ENCODE results near the gene GJB2. TPM values are rescaled to one million over a fixed set of nuclear protein-coding genes. Genes with fewer than 3 reads are reported as not detected.

Gene GJB2
- total RNA-seq, 1 donor from 2014 or later, result 4.6 TPM

DNA sequence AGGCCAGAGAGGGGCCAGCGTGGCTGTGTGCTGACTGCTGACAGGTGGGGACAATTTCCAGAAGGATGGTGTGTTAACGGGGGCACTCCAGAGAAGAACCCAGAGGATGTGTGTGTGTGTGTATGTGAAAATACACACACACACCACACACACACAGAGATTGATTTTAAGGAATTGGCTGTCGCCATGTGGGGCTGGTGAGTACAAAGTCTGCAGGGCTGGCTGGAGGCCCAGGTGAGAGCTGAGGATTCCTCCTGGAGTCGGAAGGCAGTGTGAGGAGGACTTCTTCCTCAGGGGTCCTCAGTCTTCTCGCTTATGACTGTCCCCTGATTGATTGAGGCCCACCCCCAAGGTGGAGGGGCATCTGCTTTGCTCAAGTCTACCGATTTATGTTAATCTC lies 47.0 kb upstream of the GJB2 start:
- H3K4me3 Mint-ChIP-seq (ENCODE audit: unreplicated experiment), result no peak overlapping the region
- H3K9me3 ChIP-seq (ENCODE audit: insufficient read depth, low read depth, low read length), result no peaks in the 10 kb centered on the region
- H3K27me3 ChIP-seq (ENCODE audit: insufficient read depth, low read length), result peaks cover 23% of the 10 kb centered on the region
- H3K4me2 ChIP-seq (ENCODE audit: low read length), result no peak overlapping the region
- peaks cover 45% of the 10 kb centered on the region for H3K27me3 Mint-ChIP-seq (ENCODE audit: low read depth, unreplicated experiment)
- H3K36me3 Mint-ChIP-seq (ENCODE audit: low read depth, unreplicated experiment), result no peaks in the 10 kb centered on the region
- no peak overlapping the region for H3K27ac Mint-ChIP-seq (ENCODE audit: unreplicated experiment)
- H3K79me2 ChIP-seq (ENCODE audit: insufficient read depth, low read length), result no peaks in the 10 kb centered on the region
- no peak overlapping the region for H3K9ac ChIP-seq (ENCODE audit: low read length)
- H3K4me3 ChIP-seq (ENCODE audit: insufficient read depth, low read depth, low read length), result no peak overlapping the region
- H3K27ac ChIP-seq (ENCODE audit: low read depth, low read length), result no peak overlapping the region
- no peak overlapping the region for H2AFZ ChIP-seq (ENCODE audit: low read depth, low read length)
- DNase-seq (ENCODE audit: low read depth) (no peak), FAIRE-seq (no peak)
- TF ChIP-seq, protein P1, sequence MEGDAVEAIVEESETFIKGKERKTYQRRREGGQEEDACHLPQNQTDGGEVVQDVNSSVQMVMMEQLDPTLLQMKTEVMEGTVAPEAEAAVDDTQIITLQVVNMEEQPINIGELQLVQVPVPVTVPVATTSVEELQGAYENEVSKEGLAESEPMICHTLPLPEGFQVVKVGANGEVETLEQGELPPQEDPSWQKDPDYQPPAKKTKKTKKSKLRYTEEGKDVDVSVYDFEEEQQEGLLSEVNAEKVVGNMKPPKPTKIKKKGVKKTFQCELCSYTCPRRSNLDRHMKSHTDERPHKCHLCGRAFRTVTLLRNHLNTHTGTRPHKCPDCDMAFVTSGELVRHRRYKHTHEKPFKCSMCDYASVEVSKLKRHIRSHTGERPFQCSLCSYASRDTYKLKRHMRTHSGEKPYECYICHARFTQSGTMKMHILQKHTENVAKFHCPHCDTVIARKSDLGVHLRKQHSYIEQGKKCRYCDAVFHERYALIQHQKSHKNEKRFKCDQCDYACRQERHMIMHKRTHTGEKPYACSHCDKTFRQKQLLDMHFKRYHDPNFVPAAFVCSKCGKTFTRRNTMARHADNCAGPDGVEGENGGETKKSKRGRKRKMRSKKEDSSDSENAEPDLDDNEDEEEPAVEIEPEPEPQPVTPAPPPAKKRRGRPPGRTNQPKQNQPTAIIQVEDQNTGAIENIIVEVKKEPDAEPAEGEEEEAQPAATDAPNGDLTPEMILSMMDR (IDR thresholded peaks at IDR 0.05; ENCODE audit: insufficient read depth, low read depth, low read length), result no peak
- TF ChIP-seq EZH2 (IDR thresholded peaks at IDR 0.05; ENCODE audit: insufficient read depth, low read length), result no peak
- peaks cover 10% of the 10 kb centered on the region for H3K9me3 Mint-ChIP-seq (ENCODE audit: unreplicated experiment)
- H3K4me1 Mint-ChIP-seq (ENCODE audit: low read depth, unreplicated experiment), result no peaks in the 10 kb centered on the region
- H3K4me1 ChIP-seq (ENCODE audit: insufficient read depth, low read length), result no peaks in the 10 kb centered on the region
- H4K20me1 ChIP-seq (ENCODE audit: insufficient read depth, low read length), result no peaks in the 10 kb centered on the region
- no peaks in the 10 kb centered on the region for H3K36me3 ChIP-seq (ENCODE audit: insufficient read depth, low read length)

DNA sequence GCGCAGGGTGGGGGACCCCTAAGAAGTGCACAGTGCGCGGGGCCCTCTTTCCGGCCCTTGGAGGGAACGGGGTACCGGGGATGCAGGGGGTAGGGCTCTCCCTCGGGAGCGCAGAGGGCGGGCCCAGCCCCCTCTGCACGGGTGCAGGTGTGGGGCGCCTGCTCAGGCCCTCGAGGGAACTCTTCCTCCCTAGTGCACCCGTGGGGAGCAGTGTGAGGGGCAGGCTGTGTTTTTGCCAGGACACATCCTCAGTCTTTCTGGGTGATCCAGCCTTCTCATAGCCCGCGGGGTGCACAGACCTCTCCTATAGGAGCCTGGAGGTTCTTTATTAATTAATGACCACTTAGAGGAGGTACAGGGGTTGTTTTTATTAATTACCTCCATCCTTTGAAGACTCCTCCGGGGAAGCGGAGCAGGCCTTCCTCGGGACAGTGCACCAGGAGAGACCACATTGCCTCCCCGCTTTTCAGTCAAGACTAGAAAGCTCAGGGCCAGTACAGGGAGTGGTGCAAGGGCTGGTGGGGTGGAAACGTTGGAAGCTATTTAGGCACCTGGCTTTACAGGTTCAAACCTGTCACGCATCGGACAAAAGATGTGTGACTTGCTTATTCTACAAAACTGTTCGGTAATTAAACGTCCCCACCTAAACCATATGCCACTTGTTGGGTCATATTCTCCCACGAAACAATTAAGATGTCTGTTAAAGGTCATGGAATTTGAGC lies 40.0 kb upstream of the GJB2 start:
- TF ChIP-seq EZH2 (IDR thresholded peaks at IDR 0.05; ENCODE audit: insufficient read depth, low read length), result peak; percentile 41
- TF ChIP-seq, protein P1 (IDR thresholded peaks at IDR 0.05; ENCODE audit: insufficient read depth, low read depth, low read length), result no peak
- DNase-seq (ENCODE audit: low read depth) (no peak), FAIRE-seq (no peak)
- H3K4me3 Mint-ChIP-seq (ENCODE audit: unreplicated experiment), result no peak overlapping the region
- no peak overlapping the region for H2AFZ ChIP-seq (ENCODE audit: low read depth, low read length)
- H3K27me3 Mint-ChIP-seq (ENCODE audit: low read depth, unreplicated experiment), result peaks cover 74% of the 10 kb centered on the region
- H3K4me3 ChIP-seq (ENCODE audit: insufficient read depth, low read depth, low read length), result no peak overlapping the region
- H3K27ac ChIP-seq (ENCODE audit: low read depth, low read length), result no peak overlapping the region
- H4K20me1 ChIP-seq (ENCODE audit: insufficient read depth, low read length), result no peaks in the 10 kb centered on the region
- no peaks in the 10 kb centered on the region for H3K4me1 ChIP-seq (ENCODE audit: insufficient read depth, low read length)
- no peaks in the 10 kb centered on the region for H3K9me3 ChIP-seq (ENCODE audit: insufficient read depth, low read depth, low read length)
- peak overlapping the region; percentile 26 for H3K4me2 ChIP-seq (ENCODE audit: low read length)
- no peak overlapping the region for H3K27ac Mint-ChIP-seq (ENCODE audit: unreplicated experiment)
- no peaks in the 10 kb centered on the region for H3K36me3 Mint-ChIP-seq (ENCODE audit: low read depth, unreplicated experiment)
- H3K79me2 ChIP-seq (ENCODE audit: insufficient read depth, low read length), result no peaks in the 10 kb centered on the region
- no peaks in the 10 kb centered on the region for H3K36me3 ChIP-seq (ENCODE audit: insufficient read depth, low read length)
- H3K27me3 ChIP-seq (ENCODE audit: insufficient read depth, low read length), result peaks cover 55% of the 10 kb centered on the region
- H3K4me1 Mint-ChIP-seq (ENCODE audit: low read depth, unreplicated experiment), result no peaks in the 10 kb centered on the region
- peaks cover 3% of the 10 kb centered on the region for H3K9me3 Mint-ChIP-seq (ENCODE audit: unreplicated experiment)
- no peak overlapping the region for H3K9ac ChIP-seq (ENCODE audit: low read length)
